Endodermal cell (in vitro differentiated cells): ENCODE data around the gene MFAP3. TPM values are rescaled to one million over a fixed set of nuclear protein-coding genes. Genes with fewer than 3 reads are reported as not detected.
A peak's percentile ranks its signal among the peaks of the same experiment; 100 is the strongest.

ENCODE experiments used
- DNase-seq: peaks from one replicate; pipeline ENCODE4 v3.0.0-alpha.2; 2017
- H3K27ac ChIP-seq: 2 replicates; pipeline ENCODE4 v1.5.1; 2013; ENCODE audit warnings: mild to moderate bottlenecking, low read depth, low read length, moderate library complexity
- H3K27me3 ChIP-seq: 2 replicates; pipeline ENCODE4 v1.6.1; 2013; ENCODE audit warnings: mild to moderate bottlenecking, low read length, moderate library complexity; ENCODE audit not compliant: insufficient read depth, control insufficient read depth, poor library complexity, severe bottlenecking
- H3K36me3 ChIP-seq: 2 replicates; pipeline ENCODE4 v1.7.0; 2013; ENCODE audit warnings: mild to moderate bottlenecking, low read length, moderate library complexity; ENCODE audit not compliant: control insufficient read depth, insufficient read depth
- H3K4me1 ChIP-seq: one replicate; pipeline ENCODE4 v1.7.0; 2013; ENCODE audit warnings: low read length; ENCODE audit not compliant: control insufficient read depth, insufficient read depth
- H3K4me3 ChIP-seq: 2 replicates; pipeline ENCODE4 v1.5.1; 2013; ENCODE audit warnings: mild to moderate bottlenecking, low read length, moderate library complexity
- H3K9ac ChIP-seq: 2 replicates; pipeline ENCODE4 v1.6.1; 2013; ENCODE audit warnings: mild to moderate bottlenecking, low read length, moderate library complexity; ENCODE audit not compliant: poor library complexity, severe bottlenecking; ENCODE audit errors: extremely low read depth
- H3K9me3 ChIP-seq: 2 replicates; pipeline ENCODE4 v1.6.1; 2013; ENCODE audit warnings: mild to moderate bottlenecking, low read length, moderate library complexity; ENCODE audit not compliant: control insufficient read depth
- H3K27ac Mint-ChIP-seq: 2 replicates; pipeline ENCODE4 v1.8.0; 2020; ENCODE audit warnings: mixed read lengths
- H3K27me3 Mint-ChIP-seq: 2 replicates; pipeline ENCODE4 v1.8.0; 2021; ENCODE audit warnings: mild to moderate bottlenecking, mixed read lengths; ENCODE audit not compliant: insufficient read depth
- H3K36me3 Mint-ChIP-seq: 2 replicates; pipeline ENCODE4 v1.8.0; 2020; ENCODE audit warnings: low read depth, mixed read lengths
- H3K4me1 Mint-ChIP-seq: 2 replicates; pipeline ENCODE4 v1.8.0; 2020; ENCODE audit warnings: mixed read lengths
- H3K4me3 Mint-ChIP-seq: 2 replicates; pipeline ENCODE4 v1.8.0; 2020; ENCODE audit warnings: mild to moderate bottlenecking, moderate library complexity, mixed read lengths
- H3K9me3 Mint-ChIP-seq: 2 replicates; pipeline ENCODE4 v1.8.0; 2020; ENCODE audit warnings: mild to moderate bottlenecking, mixed read lengths
- CTCF ChIP-seq: fragments of 200-600 bp; sonication (generic); conservative IDR thresholded peaks from 2 replicates; pipeline ENCODE4 v1.5.0; 2021; ENCODE audit warnings: antibody characterized with exemption, mild to moderate bottlenecking
- whole genome bisulfite sequencing, 2 experiments: methylation state at CpG; one replicate each; pipeline versions ENCODE4 v1.1.5 to v1.1.7; 2013; ENCODE audit warnings: missing lambda C conversion rate in 2 of 2, mixed read lengths in 1 of 2; ENCODE audit not compliant: insufficient coverage in 1 of 2, insufficient read length in 1 of 2; 5-methylcytosine and 5-hydroxymethylcytosine counted together
- long read RNA-seq, 4 experiments: library from polyadenylated mRNA in 2 of 4; library from RNA in 1 of 4; library from capped mRNA in 1 of 4; stranded (forward) in 3 of 4; unstranded in 1 of 4; transcript quantifications; one replicate each; pipeline ENCODE4 v2.0.0, GENCODE V29; 2020 to 2021; ENCODE audit warnings: inconsistent platforms in 1 of 4
- polyA plus RNA-seq, 2 experiments: library from polyadenylated mRNA; stranded (reverse); fragments of 50-300 nt; gene quantifications; one replicate each; pipeline ENCODE4 v1.2.3, GENCODE V29; 2013
- total RNA-seq, 2 donors: library from RNA; stranded (reverse); fragmentation: NEBNext Ultra II Directional in 1 of 2; extraction: Animal tissue kit (Norgen Biotek cat#: 25700) in 1 of 2; gene quantifications; 2 replicates in 1 of 2; 3 replicates in 1 of 2; pipeline ENCODE4 v1.2.1, GENCODE V29; 2021

The MFAP3 gene
- 10 to 100 TPM; 25.8 to 36.2 TPM for total RNA-seq
- 31.6 TPM for polyA plus RNA-seq (2013, experiment 1 of 2)
- polyA plus RNA-seq (2013, experiment 2 of 2): 32.9 TPM
- long read RNA-seq, experiment 1, partial matches to known transcripts: 3 of 10 reads
- long read RNA-seq, experiment 1, other reads (novel, unspliced or antisense): 7 of 10 reads
- long read RNA-seq, experiment 2, transcript MFAP3-212 (3 exons, 643 nt): major isoform, 19 of 42 reads
- long read RNA-seq, experiment 2, partial matches to known transcripts: 6 of 42 reads
- long read RNA-seq, experiment 2, other reads (novel, unspliced or antisense): 15 of 42 reads
- long read RNA-seq, experiment 3, transcript MFAP3-212 (3 exons, 643 nt): major isoform, 46 of 85 reads
- long read RNA-seq, experiment 3, partial matches to known transcripts: 5 of 85 reads
- long read RNA-seq, experiment 3, other reads (novel, unspliced or antisense): 32 of 85 reads
- long read RNA-seq, experiment 4, partial matches to known transcripts: 0 of 12 reads
- long read RNA-seq, experiment 4, other reads (novel, unspliced or antisense): 9 of 12 reads

GRCh38 chr5:154038707-154039457 is at the start of gene MFAP3, which contains the start of gene FAM114A2:
Gene MFAP3, plus strand, starts transcription at chr5:154038967. Its CDS starts 10,756 bp downstream, at chr5:154049723.
Gene FAM114A2, minus strand, starts transcription at chr5:154038910. Its CDS starts 3,957 bp downstream, at chr5:154034953.
- Mint-ChIP-seq H3K9me3 (no peaks in the 10 kb centered on the region), H3K4me1 (peaks cover 11% of the 10 kb centered on the region), H3K27ac (peak within 1 kb of the TSS; percentile 95), H3K36me3 (no peaks in the 10 kb centered on the region), H3K4me3 (peak within 1 kb of the TSS; percentile 94), H3K27me3 (no peaks in the 10 kb centered on the region)
- DNase-seq: peak; percentile 97
- no peaks in the 10 kb centered on the region for H3K9me3 ChIP-seq
- no peak within 1 kb of the TSS for H3K27ac ChIP-seq
- no peaks in the 10 kb centered on the region for H3K4me1 ChIP-seq
- peak within 1 kb of the TSS; percentile 81 for H3K9ac ChIP-seq
- H3K4me3 ChIP-seq: peak within 1 kb of the TSS; percentile 97
- H3K36me3 ChIP-seq: no peaks in the 10 kb centered on the region
- 0 to 1% methylated on average over 32 to 51 of the region's 51 CpGs for WGBS, 2 experiments
- H3K27me3 ChIP-seq: no peaks in the 10 kb centered on the region
- TF ChIP-seq CTCF: no peak

DNA sequence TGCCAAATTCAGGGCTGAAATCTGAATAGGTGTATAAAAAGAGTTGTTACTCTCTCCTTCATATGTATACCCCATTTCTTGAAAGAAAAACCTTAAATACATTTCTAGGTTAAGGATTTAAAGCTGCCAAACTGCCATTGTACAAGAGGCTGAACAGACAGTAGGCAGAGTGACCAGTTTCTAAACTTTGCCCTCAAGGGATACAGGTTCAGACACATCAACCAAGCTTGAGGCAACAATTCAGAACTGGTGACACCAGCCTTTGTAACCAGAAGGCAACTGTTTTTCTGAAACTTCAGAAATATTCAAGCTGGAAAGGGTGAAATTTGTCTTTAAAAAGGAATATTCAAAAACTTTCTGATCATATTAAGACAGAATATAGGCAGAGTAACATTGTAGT is 47.6 kb upstream of the MFAP3 start:
- no peak overlapping the region for H3K4me3 Mint-ChIP-seq
- H3K36me3 Mint-ChIP-seq: peaks cover 3% of the 10 kb centered on the region
- H3K9me3 Mint-ChIP-seq: no peaks in the 10 kb centered on the region
- Histone ChIP-seq H3K27me3 (no peaks in the 10 kb centered on the region), H3K27ac (no peak overlapping the region), H3K9me3 (no peaks in the 10 kb centered on the region), H3K4me3 (no peak overlapping the region), H3K9ac (no peak overlapping the region), H3K36me3 (peaks cover 14% of the 10 kb centered on the region), H3K4me1 (no peaks in the 10 kb centered on the region)
- no peak for DNase-seq
- no peaks in the 10 kb centered on the region for H3K27me3 Mint-ChIP-seq
- TF ChIP-seq CTCF: no peak
- H3K27ac Mint-ChIP-seq: no peak overlapping the region
- no peaks in the 10 kb centered on the region for H3K4me1 Mint-ChIP-seq

- H3K9me3 ChIP-seq: peaks cover 14% of the 10 kb centered on the region
- H3K36me3 ChIP-seq: peaks cover 21% of the 10 kb centered on the region
- Mint-ChIP-seq H3K4me3 (no peak overlapping the region), H3K4me1 (no peaks in the 10 kb centered on the region), H3K36me3 (peaks cover 13% of the 10 kb centered on the region), H3K27ac (no peak overlapping the region), H3K27me3 (no peaks in the 10 kb centered on the region), H3K9me3 (peaks cover 4% of the 10 kb centered on the region)
- no peak overlapping the region for H3K27ac ChIP-seq
- H3K27me3 ChIP-seq: no peaks in the 10 kb centered on the region
- WGBS, 2 experiments: 90 to 100% methylated on average over 1 of the region's 1 CpG
- H3K4me3 ChIP-seq: no peak overlapping the region
- no peak for TF ChIP-seq CTCF
- H3K4me1 ChIP-seq: no peaks in the 10 kb centered on the region
- H3K9ac ChIP-seq: no peak overlapping the region
- no peak for DNase-seq
Measured at GRCh38 chr5:153998010-153998409, 40.8 kb upstream of the MFAP3 start.
